IMR-90 (cell line): ENCODE results near the gene TBC1D22A.

ENCODE experiments used
- BHLHE40 ChIP-seq: fragments of 150-350 bp; IDR thresholded peaks from 2 replicates; pipeline ENCODE4 v1.6.1; 2016; ENCODE audit warnings: mild to moderate bottlenecking, low read depth, low read length
- CTCF ChIP-seq: conservative IDR thresholded peaks from 2 replicates; pipeline ENCODE4 v1.5.1; 2012; ENCODE audit warnings: mild to moderate bottlenecking, low read depth, low read length, improper control_type of control experiment
- RAD21 ChIP-seq: IDR thresholded peaks from 2 replicates; pipeline ENCODE4 v1.6.1; 2012; ENCODE audit warnings: low read length, improper control_type of control experiment
- RFX5 ChIP-seq: IDR thresholded peaks from 2 replicates; pipeline ENCODE4 v1.8.0; 2012; ENCODE audit warnings: low read depth, mild to moderate bottlenecking, low read length, moderate library complexity

- TF ChIP-seq CTCF (no peak), BHLHE40 (no peak), RFX5 (no peak), RAD21 (no peak)
These were observed 115.9 kb downstream of the TBC1D22A start for GRCh38 chr22:46878191-46878948.
